H9 (cell line): Measurements from ENCODE around the gene CLEC18B. TPM values are rescaled to one million over a fixed set of nuclear protein-coding genes. Genes with fewer than 3 reads are reported as not detected.
A peak's percentile ranks its signal among the peaks of the same experiment; 100 is the strongest.
"Not testable (repeated sequence)": the region's sequence is repeated elsewhere in the genome, so short reads cannot be mapped to it uniquely, and the experiment has no call there.

Source experiments
- DNase-seq: peaks from one replicate; pipeline ENCODE4 v3.0.0-alpha.2; 2017
- H2AFZ ChIP-seq: one replicate; pipeline ENCODE4 v1.6.1; 2013; ENCODE audit warnings: mild to moderate bottlenecking, low read length, control low read depth, moderate library complexity
- H2AK5ac ChIP-seq: 2 replicates; pipeline ENCODE4 v1.6.1; 2013; ENCODE audit warnings: low read length, control low read depth, mixed read lengths; ENCODE audit not compliant: insufficient read length
- H2BK120ac ChIP-seq: one replicate; pipeline ENCODE4 v1.6.1; 2013; ENCODE audit warnings: low read depth, mild to moderate bottlenecking, low read length, control low read depth, inconsistent platforms; ENCODE audit not compliant: poor library complexity, severe bottlenecking
- H2BK12ac ChIP-seq: 2 replicates; pipeline ENCODE4 v1.6.1; 2013; ENCODE audit warnings: low read length, control low read depth, mixed read lengths, low read depth; ENCODE audit not compliant: insufficient read length
- H2BK15ac ChIP-seq: 2 replicates; pipeline ENCODE4 v1.6.1; 2013; ENCODE audit warnings: low read depth, low read length, control low read depth
- H2BK20ac ChIP-seq: one replicate; pipeline ENCODE4 v1.6.1; 2013; ENCODE audit warnings: low read depth, mild to moderate bottlenecking, low read length, control low read depth, inconsistent platforms; ENCODE audit not compliant: poor library complexity, severe bottlenecking
- H2BK5ac ChIP-seq: 2 replicates; pipeline ENCODE4 v1.6.1; 2013; ENCODE audit warnings: low read length, control low read depth, mixed read lengths; ENCODE audit not compliant: insufficient read length
- H3K14ac ChIP-seq: 2 replicates; pipeline ENCODE4 v1.6.1; 2013; ENCODE audit warnings: low read length, control low read depth; ENCODE audit not compliant: insufficient read depth
- H3K18ac ChIP-seq: 2 replicates; pipeline ENCODE4 v1.6.1; 2013; ENCODE audit warnings: low read depth, mild to moderate bottlenecking, mixed read lengths, low read length, control low read depth; ENCODE audit not compliant: insufficient read length
- H3K23ac ChIP-seq: 2 replicates; pipeline ENCODE4 v1.6.1; 2013; ENCODE audit warnings: low read length, control low read depth, mixed read lengths, low read depth; ENCODE audit not compliant: insufficient read length
- H3K23me2 ChIP-seq: 2 replicates; pipeline ENCODE4 v1.6.1; 2013; ENCODE audit warnings: low read depth, mild to moderate bottlenecking, mixed read lengths, low read length, control low read depth; ENCODE audit not compliant: insufficient read length, poor library complexity, severe bottlenecking
- H3K27ac ChIP-seq: 2 replicates; pipeline ENCODE4 v1.5.1; 2013; ENCODE audit warnings: low read length, control low read depth, mixed read lengths, low read depth; ENCODE audit not compliant: insufficient read length
- H3K27me3 ChIP-seq: 2 replicates; pipeline ENCODE4 v1.6.1; 2013; ENCODE audit warnings: low read length, control low read depth, inconsistent platforms; ENCODE audit not compliant: insufficient read depth
- H3K4ac ChIP-seq: 2 replicates; pipeline ENCODE4 v1.6.1; 2013; ENCODE audit warnings: low read depth, mild to moderate bottlenecking, control low read depth, inconsistent platforms, low read length, moderate library complexity
- H3K4me1 ChIP-seq: 2 replicates; pipeline ENCODE4 v1.6.1; 2013; ENCODE audit warnings: low read length, control low read depth, inconsistent platforms; ENCODE audit not compliant: insufficient read depth
- H3K4me2 ChIP-seq: 2 replicates; pipeline ENCODE4 v1.6.1; 2013; ENCODE audit warnings: low read length, control low read depth, mixed read lengths; ENCODE audit not compliant: insufficient read length, insufficient read depth
- H3K56ac ChIP-seq: 2 replicates; pipeline ENCODE4 v1.6.1; 2013; ENCODE audit warnings: low read depth, mild to moderate bottlenecking, mixed read lengths, low read length, control low read depth; ENCODE audit not compliant: insufficient read length
- H3K79me1 ChIP-seq: 2 replicates; pipeline ENCODE4 v1.6.1; 2013; ENCODE audit warnings: low read depth, mild to moderate bottlenecking, moderate library complexity, low read length, control low read depth, inconsistent platforms; ENCODE audit not compliant: insufficient read depth, poor library complexity, severe bottlenecking
- H3K79me2 ChIP-seq: 2 replicates; pipeline ENCODE4 v1.6.1; 2013; ENCODE audit warnings: low read length, control low read depth, inconsistent platforms; ENCODE audit not compliant: insufficient read depth
- H3K9ac ChIP-seq: 2 replicates; pipeline ENCODE4 v1.6.1; 2013; ENCODE audit warnings: low read length, control low read depth, mixed read lengths; ENCODE audit not compliant: insufficient read length; ENCODE audit errors: extremely low read depth
- H3K9me3 ChIP-seq: one replicate; pipeline ENCODE4 v1.6.1; 2013; ENCODE audit warnings: low read depth, low read length, inconsistent platforms; ENCODE audit not compliant: control insufficient read depth
- H3T11ph ChIP-seq: one replicate; pipeline ENCODE4 v1.6.1; 2013; ENCODE audit warnings: mild to moderate bottlenecking, low read length, control low read depth, inconsistent platforms
- H4K20me1 ChIP-seq: one replicate; pipeline ENCODE4 v1.6.1; 2013; ENCODE audit not compliant: control insufficient read depth, insufficient read length, insufficient read depth
- H4K5ac ChIP-seq: 2 replicates; pipeline ENCODE4 v1.6.1; 2013; ENCODE audit warnings: low read depth, mild to moderate bottlenecking, mixed read lengths, low read length, control low read depth; ENCODE audit not compliant: insufficient read length
- H4K8ac ChIP-seq: replicated peaks from 2 replicates; pipeline ENCODE4 v1.6.1; 2013; ENCODE audit warnings: low read length, control low read depth, mixed read lengths, low read depth; ENCODE audit not compliant: insufficient read length
- H4K91ac ChIP-seq: 2 replicates; pipeline ENCODE4 v1.6.1; 2013; ENCODE audit warnings: low read depth, mild to moderate bottlenecking, moderate library complexity, mixed read lengths, low read length, control low read depth; ENCODE audit not compliant: insufficient read length
- H3K27ac Mint-ChIP-seq, 3 experiments: 2 replicates in 2 of 3; 3 replicates in 1 of 3; pipeline ENCODE4 v1.8.0; 2020 to 2021; ENCODE audit warnings: mixed read lengths in 3 of 3, mild to moderate bottlenecking in 1 of 3, moderate library complexity in 1 of 3
- H3K27me3 Mint-ChIP-seq: 2 replicates; pipeline ENCODE4 v1.8.0; 2021; ENCODE audit warnings: low read depth, mild to moderate bottlenecking, moderate library complexity, mixed read lengths
- H3K36me3 Mint-ChIP-seq, 3 experiments: 2 replicates in 2 of 3; 3 replicates in 1 of 3; pipeline ENCODE4 v1.8.0; 2020 to 2021; ENCODE audit warnings: low read depth in 3 of 3, mixed read lengths in 3 of 3; ENCODE audit not compliant: insufficient read depth in 1 of 3
- H3K4me1 Mint-ChIP-seq, 2 experiments: 2 replicates each; pipeline ENCODE4 v1.8.0; 2020; ENCODE audit warnings: mixed read lengths in 2 of 2
- H3K4me3 Mint-ChIP-seq, 2 experiments: 2 replicates in 1 of 2; 3 replicates in 1 of 2; pipeline ENCODE4 v1.8.0; 2020 to 2021; ENCODE audit warnings: mild to moderate bottlenecking in 2 of 2, mixed read lengths in 2 of 2, moderate library complexity in 1 of 2
- H3K9me3 Mint-ChIP-seq, 2 experiments: 2 replicates in 1 of 2; 3 replicates in 1 of 2; pipeline ENCODE4 v1.8.0; 2020; ENCODE audit warnings: mild to moderate bottlenecking in 2 of 2, mixed read lengths in 2 of 2, moderate library complexity in 1 of 2
- WGBS: extraction: QIAGEN DNeasy Blood & Tissue Kit; methylation state at CpG from one replicate; pipeline ENCODE4 v1.1.7; 2013; ENCODE audit warnings: missing lambda C conversion rate, low lambda C conversion rate, mixed read lengths; ENCODE audit not compliant: insufficient read length; ENCODE audit errors: extremely low coverage; 5-methylcytosine and 5-hydroxymethylcytosine counted together
- total RNA-seq: library from RNA; stranded (reverse); gene quantifications from 2 replicates; pipeline ENCODE4 v1.2.1, GENCODE V29; 2021

The CLEC18B gene
- total RNA-seq, 1 experiment from 2014 or later: 0.37 TPM

DNA sequence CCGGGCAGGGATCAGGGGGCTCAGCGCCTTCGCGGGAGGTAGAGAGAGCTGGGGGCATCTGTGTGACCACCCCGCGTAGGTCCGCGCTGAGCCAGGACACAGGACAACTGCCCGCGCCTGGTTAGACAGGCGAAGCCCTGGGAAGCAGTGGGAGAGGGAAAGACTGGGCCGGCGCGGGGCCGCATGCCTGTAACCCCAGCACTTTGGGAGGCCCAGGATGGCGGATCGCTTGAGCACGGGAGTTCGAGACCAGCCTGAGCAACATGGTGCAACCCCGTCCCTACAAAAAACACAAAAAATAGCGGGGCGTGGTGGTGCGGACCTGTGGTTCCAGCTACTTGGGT lies 13.9 kb downstream of the CLEC18B start:
- not testable (repeated sequence) for H4K20me1 ChIP-seq, H3K4me1 ChIP-seq, H2BK20ac ChIP-seq, H3K4me1 Mint-ChIP-seq, H2BK12ac ChIP-seq, H3K23ac ChIP-seq, H2BK5ac ChIP-seq, H2BK120ac ChIP-seq, H3K79me1 ChIP-seq, H4K5ac ChIP-seq, H3K23me2 ChIP-seq, H3K27me3 Mint-ChIP-seq, H3K9me3 ChIP-seq, H3T11ph ChIP-seq, H3K36me3 Mint-ChIP-seq, H3K4me2 ChIP-seq, H2BK15ac ChIP-seq, H3K9ac ChIP-seq, H2AFZ ChIP-seq, H3K27ac Mint-ChIP-seq, H3K27ac ChIP-seq, H3K18ac ChIP-seq, H3K14ac ChIP-seq, H3K4ac ChIP-seq, H4K91ac ChIP-seq, H3K56ac ChIP-seq, H3K9me3 Mint-ChIP-seq, H3K27me3 ChIP-seq, H2AK5ac ChIP-seq, H4K8ac ChIP-seq, H3K79me2 ChIP-seq
- DNase-seq: peak; percentile 52
- peak overlapping the region; percentile 47 to 56; a peak in 3 of 5 replicates for H3K4me3 Mint-ChIP-seq
- WGBS: no CpG with 5 or more reads among the region's 23 CpGs

DNA sequence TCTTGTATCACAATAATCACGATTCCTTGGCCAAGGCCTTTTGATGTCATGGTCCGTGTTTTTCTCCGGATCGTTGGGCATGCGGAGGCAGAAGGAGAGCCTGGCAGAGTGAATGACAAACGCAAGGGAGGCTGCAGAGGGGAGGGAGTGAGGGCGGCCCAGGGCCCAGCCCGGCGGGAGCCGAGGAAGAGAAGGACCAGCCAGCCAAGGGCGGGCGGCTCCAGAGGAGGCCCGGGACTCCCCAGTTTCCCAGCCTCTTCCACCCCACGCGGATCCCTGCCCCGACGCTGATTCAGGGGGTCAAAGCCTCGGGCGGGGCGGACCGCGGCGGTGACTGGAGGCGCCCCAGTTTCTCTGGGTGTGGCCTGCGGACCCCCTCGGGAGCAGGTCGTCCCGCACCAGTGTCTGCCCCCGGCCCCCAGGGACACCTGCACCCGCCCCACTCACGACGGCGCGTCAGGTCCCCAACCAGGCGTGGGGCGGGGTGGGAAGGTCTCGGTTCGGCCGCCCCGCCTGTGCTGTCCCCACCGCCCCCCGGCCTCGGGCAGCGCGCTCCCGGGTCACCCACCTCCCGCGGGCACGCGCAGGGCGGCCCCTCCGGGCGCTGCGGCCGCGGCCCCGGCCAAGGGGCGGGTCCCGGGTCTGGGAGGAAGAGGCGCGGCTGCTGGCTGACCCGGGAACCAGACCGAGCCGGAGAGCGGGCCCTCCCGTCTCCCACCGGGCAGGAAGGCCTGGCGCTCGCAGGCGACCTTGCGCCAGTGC lies 14.5 kb downstream of the CLEC18B start:
- not testable (repeated sequence) for H3K27ac ChIP-seq, H3K23ac ChIP-seq, H3K23me2 ChIP-seq, H2BK5ac ChIP-seq, H3K9me3 ChIP-seq, H3K56ac ChIP-seq, H2BK120ac ChIP-seq, H3K79me1 ChIP-seq, H2BK15ac ChIP-seq, H2AFZ ChIP-seq, H3K4ac ChIP-seq, H3K4me2 ChIP-seq, H3K27ac Mint-ChIP-seq, H3K27me3 ChIP-seq, H4K8ac ChIP-seq, H3T11ph ChIP-seq, H4K20me1 ChIP-seq, H4K91ac ChIP-seq, H3K4me1 ChIP-seq, DNase-seq, H3K79me2 ChIP-seq, H3K4me1 Mint-ChIP-seq, H2AK5ac ChIP-seq, H3K18ac ChIP-seq, H3K36me3 Mint-ChIP-seq, H4K5ac ChIP-seq, H3K9ac ChIP-seq, H3K4me3 Mint-ChIP-seq, H2BK12ac ChIP-seq, H3K9me3 Mint-ChIP-seq, H3K27me3 Mint-ChIP-seq, H3K14ac ChIP-seq, H2BK20ac ChIP-seq
- no CpG with 5 or more reads among the region's 71 CpGs for WGBS
